OCI-LY7 (cell line): ENCODE measurements around the gene ZBTB11.

ENCODE experiments used
- CTCF ChIP-seq: fragments of 200-600 bp; sonication (generic); conservative IDR thresholded peaks from 2 replicates; pipeline ENCODE4 v1.5.1; 2014; ENCODE audit warnings: mild to moderate bottlenecking, antibody characterized with exemption, low read length, moderate library complexity, mixed read lengths
- EZH2phosphoT487 ChIP-seq: fragments of 200-600 bp; sonication (generic); IDR thresholded peaks from 2 replicates; pipeline ENCODE4 v1.6.1; 2018; ENCODE audit warnings: low read depth, borderline replicate concordance, mild to moderate bottlenecking, mixed run types, antibody characterized with exemption, low read length, moderate library complexity, mixed read lengths

GRCh38 chr3:101724329-101725193 is 47.6 kb upstream of the ZBTB11 start, which contains the start of gene CEP97:
- TF ChIP-seq CTCF (no peak), EZH2phosphoT487 (no peak)
